ENCODE data around the gene CTDSPL. TPM values are rescaled to one million over a fixed set of nuclear protein-coding genes. Genes with fewer than 3 reads are reported as not detected.
"Not testable (repeated sequence)": the region's sequence is repeated elsewhere in the genome, so short reads cannot be mapped to it uniquely, and the experiment has no call there.

CTDSPL gene
- polyA plus RNA-seq, 1 donor, result 102 TPM

- no peak for DNase-seq
Observed at GRCh38 chr3:37967260-37967881, 105.7 kb downstream of the CTDSPL start.

DNA sequence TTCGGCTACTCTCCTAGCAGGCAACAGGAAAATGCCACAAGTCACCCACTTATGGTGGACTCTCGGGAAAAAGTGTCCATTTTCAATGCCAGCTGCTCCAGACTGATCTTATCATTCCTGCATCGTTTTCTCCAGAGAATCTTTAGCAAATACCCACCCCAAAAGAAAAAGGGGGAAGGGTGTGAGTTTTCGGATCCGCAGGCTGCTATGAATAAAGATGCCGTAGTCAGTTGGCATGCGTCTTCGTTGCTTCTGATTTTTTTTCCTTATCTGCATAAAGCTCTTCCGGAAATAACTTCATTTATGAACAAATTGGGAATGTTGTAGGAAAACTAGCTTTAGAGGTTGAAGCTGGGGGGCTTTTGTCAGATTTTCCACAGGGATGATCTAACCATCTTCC lies 106.5 kb downstream of the CTDSPL start:
- DNase-seq, result no peak

DNA sequence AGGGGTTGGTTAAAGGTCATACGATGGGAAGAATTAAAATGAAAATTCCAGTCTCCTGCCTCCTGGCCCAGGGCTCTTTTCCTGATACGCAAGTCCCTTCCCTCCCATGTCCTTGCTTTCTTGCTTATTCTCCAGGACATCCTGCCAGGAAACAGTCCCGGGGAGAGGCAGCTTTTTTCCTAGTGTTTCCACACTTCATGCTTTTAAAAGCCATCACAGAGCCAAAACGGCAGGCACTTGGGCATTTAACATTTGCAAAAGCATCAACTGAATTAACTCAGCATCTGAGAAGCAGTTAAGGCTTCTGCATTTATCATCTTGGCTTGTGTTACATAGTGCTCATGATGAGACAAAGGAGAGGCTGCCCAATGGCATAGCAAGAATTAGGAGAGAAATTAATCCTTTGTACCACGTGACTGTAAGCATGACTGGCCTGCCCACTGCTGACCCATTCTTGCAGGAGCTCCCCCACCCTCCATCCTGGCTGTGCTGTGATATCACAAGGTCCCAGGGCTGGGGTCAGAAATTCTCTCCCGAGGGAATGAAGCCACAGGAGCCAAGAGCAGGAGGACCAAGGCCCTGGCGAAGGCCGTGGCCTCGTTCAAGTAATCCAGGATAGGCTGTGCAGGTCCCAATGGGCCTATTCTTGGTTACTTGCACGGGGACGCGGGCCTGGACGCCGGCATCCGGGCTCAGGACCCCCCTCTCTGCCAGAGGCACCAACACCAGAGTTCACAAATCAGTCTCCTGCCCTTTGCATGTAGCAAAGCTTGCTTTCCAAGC lies 107.3 kb downstream of the CTDSPL start:
- DNase-seq, result no peak

- DNase-seq, result no peak
Observed at GRCh38 chr3:37969596-37970100, 108.0 kb downstream of the CTDSPL start.

DNA sequence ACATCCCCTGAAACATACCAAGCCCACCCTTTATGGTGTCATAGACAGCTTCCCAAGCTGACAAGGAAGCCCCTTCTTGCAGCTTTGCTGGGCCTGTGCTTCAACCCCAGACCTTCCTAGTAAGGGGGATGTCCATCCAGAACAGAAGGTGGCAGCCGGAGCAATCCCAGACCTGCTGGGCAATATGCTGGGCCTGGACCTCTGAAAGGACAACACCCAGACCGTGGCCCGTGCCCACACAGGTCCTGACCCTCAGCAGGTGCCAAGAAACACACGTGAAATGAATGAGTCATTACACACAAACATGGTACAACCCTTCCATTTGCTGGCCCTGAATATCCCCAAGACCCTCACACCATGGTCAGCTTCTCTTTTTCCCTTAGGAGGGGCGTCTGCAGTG lies 109.1 kb downstream of the CTDSPL start:
- DNase-seq, result no peak

GRCh38 chr3:37971467-37971866 lies 109.8 kb downstream of the CTDSPL start:
- DNase-seq, result no peak

DNA sequence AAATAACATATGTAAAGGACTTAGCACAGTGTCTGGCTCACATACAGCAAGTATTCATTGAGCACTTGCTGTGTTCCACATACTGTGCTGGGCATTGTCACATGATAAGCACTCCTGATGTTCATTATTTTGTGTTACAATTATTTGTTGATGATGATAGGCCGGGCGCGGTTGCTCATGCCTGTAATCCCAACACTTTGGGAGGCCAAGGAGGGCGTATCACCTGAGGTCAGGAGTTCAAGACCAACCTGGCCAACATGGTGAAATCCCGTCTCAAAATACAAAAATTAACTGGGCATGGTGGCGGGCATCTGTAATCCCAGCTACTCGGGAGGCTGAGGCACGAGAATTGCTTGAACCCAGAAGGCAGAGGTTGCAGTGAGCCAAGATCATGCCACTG lies 110.4 kb downstream of the CTDSPL start:
- not testable (repeated sequence) for DNase-seq

DNA sequence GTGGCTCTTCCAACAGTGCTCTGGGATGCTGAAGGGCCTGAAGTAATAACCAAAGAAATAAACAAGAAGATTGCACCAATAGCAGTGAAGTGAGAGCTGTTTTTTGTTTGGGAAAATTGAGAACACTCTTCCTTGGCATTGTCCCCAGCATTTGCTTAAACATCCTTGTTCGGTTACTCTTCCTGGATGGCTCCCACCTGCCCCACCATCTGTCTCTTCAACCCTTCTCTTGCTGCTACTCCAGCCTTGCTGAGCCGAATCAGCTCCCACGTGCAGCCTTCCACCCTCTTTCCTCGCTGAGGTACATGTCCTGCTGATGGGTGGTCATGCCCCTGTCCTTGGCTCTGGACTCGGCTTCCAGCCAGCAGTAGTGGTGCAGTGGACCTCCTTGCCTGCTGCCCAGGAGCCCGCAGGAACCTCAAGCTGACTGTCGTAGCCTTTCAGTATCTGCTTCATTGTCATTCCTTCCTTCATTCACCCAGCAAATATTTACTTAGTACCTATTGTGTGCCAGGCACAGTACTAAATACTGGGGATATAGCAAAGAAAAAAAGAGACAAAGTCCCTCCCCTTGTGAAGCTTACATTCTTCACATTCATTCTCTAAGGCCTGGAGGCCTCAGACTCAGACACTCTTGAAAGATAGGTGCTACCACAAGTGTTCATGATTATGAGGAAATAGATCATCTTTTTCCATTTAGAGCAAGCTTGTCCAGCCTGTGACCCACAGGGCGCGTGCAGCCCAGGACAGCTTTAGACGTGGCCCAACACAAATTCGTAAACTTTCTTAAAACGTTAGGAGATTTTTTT lies 111.8 kb downstream of the CTDSPL start:
- no peak for DNase-seq

GRCh38 chr3:37974121-37975083 lies 112.7 kb downstream of the CTDSPL start:
- DNase-seq, result no peak

DNA sequence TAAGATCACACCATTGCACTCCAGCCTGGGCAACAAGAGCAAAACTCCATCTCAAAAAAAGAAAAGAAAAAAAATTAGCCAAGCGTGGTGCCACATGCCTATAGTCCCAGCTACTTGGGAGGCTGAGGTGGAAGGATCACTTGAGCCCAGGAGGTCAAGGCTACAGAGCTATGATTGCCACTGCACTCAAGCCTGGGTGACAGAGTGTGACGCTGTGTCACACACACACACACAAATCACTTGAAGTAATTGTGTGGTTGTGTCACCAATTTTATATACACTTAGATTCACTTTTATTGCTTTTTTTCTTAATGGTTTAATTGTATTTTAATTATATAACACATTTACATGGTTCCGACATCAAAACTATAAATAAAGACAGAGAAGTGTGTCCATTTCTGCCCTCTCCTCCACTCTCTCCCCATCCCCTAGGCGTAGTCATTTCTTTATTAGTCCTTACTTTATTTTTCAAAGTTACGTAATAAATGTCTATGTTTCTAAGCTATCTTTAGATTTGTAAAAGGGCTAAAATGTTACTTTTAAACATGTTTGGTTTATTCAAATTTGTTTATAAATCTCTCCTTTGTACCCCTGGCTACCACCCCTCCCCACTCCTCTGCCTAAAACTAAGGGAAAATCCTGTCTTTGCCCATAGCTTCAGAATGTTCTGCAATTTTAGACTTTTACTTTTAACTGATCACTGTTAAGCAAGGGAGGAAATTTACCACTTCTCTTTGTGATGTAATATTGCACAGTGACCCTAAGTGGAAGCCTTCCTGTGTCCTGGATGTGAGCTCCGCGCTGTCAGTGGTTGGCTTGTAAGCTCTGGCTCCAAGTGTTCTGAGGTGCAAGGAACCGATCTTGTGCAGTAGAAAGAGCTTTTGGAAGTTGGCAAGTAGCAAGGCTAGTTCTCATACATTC lies 118.1 kb downstream of the CTDSPL start:
- DNase-seq, result no peak

DNA sequence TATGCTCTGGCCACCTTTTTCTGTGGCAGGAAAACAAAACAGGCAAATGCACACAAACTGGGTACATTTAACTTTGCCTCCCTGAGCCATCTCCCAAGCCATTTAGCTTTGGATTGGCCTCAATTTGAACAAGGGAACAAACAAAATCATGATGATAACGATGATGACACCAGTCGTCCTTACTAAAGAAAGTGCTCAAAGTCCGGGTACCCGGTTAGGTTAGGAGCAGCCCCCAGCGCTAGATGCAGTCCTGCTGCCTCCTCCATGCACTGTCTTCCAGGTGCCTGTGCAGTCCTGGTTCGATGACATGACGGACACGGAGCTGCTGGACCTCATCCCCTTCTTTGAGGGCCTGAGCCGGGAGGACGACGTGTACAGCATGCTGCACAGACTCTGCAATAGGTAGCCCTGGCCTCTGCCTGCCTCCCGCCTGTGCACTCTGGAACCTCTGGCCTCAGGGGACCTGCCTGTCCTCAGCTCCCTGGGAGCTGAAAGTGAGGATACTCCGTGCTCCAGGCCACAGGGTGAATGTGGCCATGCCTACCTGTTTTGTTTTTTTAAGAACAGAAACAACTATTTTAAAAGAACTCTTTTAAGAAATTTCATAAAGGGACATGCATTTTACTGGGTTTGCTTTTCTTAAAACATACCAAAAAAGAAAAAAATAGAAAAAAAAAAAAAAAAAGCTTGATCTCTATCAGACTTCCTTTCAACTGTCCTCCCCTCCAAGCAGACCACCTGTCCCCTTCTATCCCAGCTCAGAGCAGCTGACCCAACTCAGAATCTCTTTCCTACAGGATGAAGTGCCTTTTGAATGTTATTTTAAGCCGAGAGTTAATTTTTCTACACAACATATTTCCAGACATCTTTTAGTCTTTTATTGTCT lies 119.0 kb downstream of the CTDSPL start:
- DNase-seq, result no peak

- DNase-seq, result no peak
Observed at GRCh38 chr3:37981348-37981664, 119.6 kb downstream of the CTDSPL start.

DNA sequence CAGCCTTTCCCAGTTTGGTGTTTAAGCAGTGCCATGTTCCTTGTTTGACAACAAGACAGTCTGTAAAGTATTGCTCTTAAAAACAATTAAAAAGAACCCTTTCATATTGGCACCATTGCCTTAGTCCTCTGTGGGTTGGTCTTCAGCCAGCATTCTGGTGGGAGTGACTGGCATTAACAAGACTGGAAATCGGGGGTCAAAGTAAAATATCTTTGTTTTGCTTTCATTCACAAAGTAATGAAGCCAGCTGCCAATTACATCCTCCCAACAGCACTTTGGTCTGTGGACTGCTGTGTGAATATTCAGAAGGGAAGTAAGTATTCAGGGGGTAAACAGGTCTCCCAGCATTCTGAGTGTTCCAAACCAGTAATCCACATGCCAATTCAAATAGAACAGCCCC lies 120.7 kb downstream of the CTDSPL start:
- DNase-seq, result no peak

GRCh38 chr3:37984051-37984450 lies 122.4 kb downstream of the CTDSPL start:
- no peak for DNase-seq

DNA sequence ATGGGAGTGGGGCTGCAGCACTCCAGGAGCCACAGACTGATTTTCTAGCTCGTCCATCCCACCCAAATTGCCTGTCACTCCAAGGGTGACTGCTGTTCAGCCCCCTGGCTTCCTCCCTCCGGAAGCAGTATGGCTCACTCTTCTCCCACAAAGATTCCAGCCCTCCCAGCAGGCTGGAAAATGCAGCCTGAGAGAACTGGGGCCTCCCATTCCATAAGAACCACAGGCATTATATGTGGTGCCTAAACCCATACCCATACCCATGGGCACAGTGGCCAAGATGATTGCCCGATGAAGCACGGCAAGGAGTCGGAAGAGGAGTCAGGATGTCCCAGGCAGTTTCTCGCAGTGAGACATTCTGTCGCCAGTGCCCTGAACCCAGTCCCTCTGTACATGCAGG lies 122.9 kb downstream of the CTDSPL start:
- no peak for DNase-seq

DNA sequence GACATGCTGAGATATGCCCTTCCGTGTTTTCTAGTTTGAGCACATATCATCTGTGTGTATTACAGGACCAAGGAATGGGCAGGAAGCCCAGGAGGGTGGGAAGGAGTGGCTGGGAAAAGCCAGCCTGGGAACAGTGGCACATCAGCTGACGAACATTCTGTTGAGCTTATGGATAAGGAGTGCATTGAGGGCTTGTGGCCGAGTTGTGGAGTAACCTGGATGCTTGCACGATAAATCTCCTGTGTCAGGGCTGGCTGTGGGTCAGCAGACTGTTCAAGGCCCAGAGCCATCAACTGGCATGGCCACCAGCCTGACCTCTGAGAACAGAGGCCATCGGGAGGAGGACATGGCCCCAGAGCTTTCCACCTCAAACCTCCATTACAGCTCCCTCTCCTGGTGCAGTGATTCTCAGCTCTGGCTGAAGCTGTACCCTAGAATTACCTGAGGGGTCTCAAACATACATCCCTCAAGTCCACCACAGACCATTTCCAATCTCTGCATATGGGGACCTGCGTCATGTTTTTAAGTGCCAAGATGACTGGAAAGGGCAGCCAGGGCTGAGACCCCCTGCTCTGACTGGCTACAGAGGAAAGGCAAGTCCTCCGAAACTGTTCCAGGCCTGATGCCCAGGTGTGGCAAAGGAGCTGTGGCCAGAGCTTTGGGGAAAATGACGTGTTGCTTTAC lies 124.1 kb downstream of the CTDSPL start:
- DNase-seq, result no peak

DNA sequence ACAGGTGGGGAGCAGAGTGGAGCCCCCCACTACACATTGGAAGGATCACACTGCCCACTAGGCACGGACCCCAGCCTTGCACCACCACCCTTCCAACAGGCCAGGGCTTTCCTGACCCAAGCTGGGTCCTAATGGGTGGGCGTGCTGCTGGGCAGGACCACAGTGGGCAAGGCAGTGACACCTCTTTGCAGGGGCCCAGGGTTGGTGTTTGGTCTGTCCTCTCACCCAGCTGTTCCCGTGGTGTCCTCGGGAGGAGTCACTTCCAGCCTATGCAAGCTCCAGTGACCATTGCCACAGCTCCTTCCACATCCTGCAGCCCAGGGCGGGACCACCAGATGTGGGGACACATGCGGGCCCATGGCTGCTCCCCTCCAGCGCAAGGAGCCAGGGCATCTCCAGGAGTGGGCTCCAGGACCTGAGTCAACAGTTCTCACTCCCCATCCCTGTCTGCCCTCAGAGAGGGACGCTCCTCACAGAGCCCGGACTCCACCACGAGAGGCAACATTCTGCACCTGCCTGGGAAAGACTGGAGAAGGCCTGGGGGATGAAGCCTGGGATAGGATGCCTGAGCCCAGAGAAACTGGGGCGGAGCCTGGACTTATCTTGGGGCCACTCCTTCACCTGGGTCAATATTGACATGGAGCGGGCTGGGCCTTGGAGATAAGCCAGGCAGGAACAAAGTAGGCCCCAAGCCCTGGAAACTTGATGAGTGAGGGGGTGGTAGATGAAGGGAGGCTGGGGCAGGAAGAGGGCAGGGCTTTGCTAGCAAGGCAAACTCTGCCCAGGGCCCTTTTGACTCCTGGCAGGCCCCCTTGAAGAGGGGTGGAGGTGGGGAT lies 125.0 kb downstream of the CTDSPL start:
- no peak for DNase-seq

- DNase-seq, result no peak
Observed at GRCh38 chr3:37987315-37987697, 125.6 kb downstream of the CTDSPL start.

Data from left kidney (tissue), 2 donors.